Measurements from ENCODE around the gene MAP2K4. TPM values are rescaled to one million over a fixed set of nuclear protein-coding genes. Genes with fewer than 3 reads are reported as not detected.

MAP2K4 gene
- total and polyA plus RNA-seq, 2 of the 8 experiments (the other 6 are each of a cell fraction or from before 2014, with no cell fraction given), result 14.2 to 37.3 TPM

- FAIRE-seq (no peak), DNase-seq (ENCODE audit: low read depth in 1 of 2, low spot score in 2 of 2) (no peak)
- Histone ChIP-seq H2AK5ac (ENCODE audit: low read depth, low read length) (no peak overlapping the region), H4K20me1 (replicated peaks in 1 of 2; ENCODE audit: control insufficient read depth in 1 of 2, insufficient read depth in 2 of 2, low read length in 2 of 2) (no peaks in the 10 kb centered on the region), H3K9me3 (ENCODE audit: insufficient read depth in 2 of 2, low read depth in 1 of 2, low read length in 1 of 2) (peaks cover 0 to 6% of the 10 kb centered on the region in 2 experiments; a peak in 1 of 4 replicates), H2BK12ac (ENCODE audit: low read depth, low read length) (no peak overlapping the region), H3K4me1 (replicated peaks in 1 of 4; ENCODE audit: control insufficient read depth in 3 of 4, insufficient read depth in 4 of 4, low read length in 3 of 4) (no peaks in the 10 kb centered on the region; a peak in 1 of 7 replicates), H3K4ac (replicated peaks; ENCODE audit: insufficient read length, low read depth, low read length) (no peak overlapping the region), H2BK20ac (ENCODE audit: low read length) (no peak overlapping the region), H3K4me2 (ENCODE audit: insufficient read depth in 1 of 2, low read depth in 2 of 2, low read length in 2 of 2) (no peak overlapping the region), H2BK5ac (ENCODE audit: low read depth, low read length) (no peak overlapping the region), H3K56ac (replicated peaks; ENCODE audit: insufficient read length, low read depth, low read length) (no peak overlapping the region), H3K9ac (replicated peaks in 1 of 4; ENCODE audit: extremely low read depth in 1 of 4, low read depth in 3 of 4, low read length in 3 of 4) (no peak overlapping the region), H3K23ac (ENCODE audit: insufficient read length) (no peak overlapping the region), H4K91ac (replicated peaks; ENCODE audit: insufficient read length, low read length) (no peak overlapping the region), H3K23me2 (ENCODE audit: low read depth, low read length) (no peaks in the 10 kb centered on the region), H3K79me2 (ENCODE audit: control insufficient read depth in 1 of 2, insufficient read depth in 2 of 2, low read length in 2 of 2) (no peaks in the 10 kb centered on the region), H3K18ac (ENCODE audit: extremely low read depth, low read length) (no peak overlapping the region), H3K27ac (ENCODE audit: low read depth, low read length) (no peak overlapping the region), H2BK120ac (replicated peaks; ENCODE audit: low read depth, low read length) (no peak overlapping the region), H3K14ac (ENCODE audit: insufficient read length) (no peak overlapping the region), H3K27me3 (replicated peaks in 1 of 4; ENCODE audit: control insufficient read depth in 3 of 4, extremely low read depth in 1 of 4, insufficient read depth in 3 of 4, low read length in 3 of 4) (no peaks in the 10 kb centered on the region), H2AFZ (ENCODE audit: low read length) (no peak overlapping the region), H4K5ac (ENCODE audit: insufficient read length, low read depth, low read length) (no peak overlapping the region), H2BK15ac (ENCODE audit: low read length) (no peak overlapping the region), H3K4me3 (ENCODE audit: extremely low read depth in 1 of 4, insufficient read depth in 2 of 4, low read depth in 3 of 4, low read length in 4 of 4) (no peak overlapping the region), H3K36me3 (ENCODE audit: control insufficient read depth in 2 of 4, insufficient read depth in 4 of 4, low read length in 3 of 4) (peaks cover 0 to 29% (median 11%) of the 10 kb centered on the region in 4 experiments; a peak in 6 of 8 replicates), H3K79me1 (ENCODE audit: low read depth, low read length) (no peaks in the 10 kb centered on the region), H4K8ac (ENCODE audit: extremely low read depth, insufficient read depth, low read length) (no peak overlapping the region)
- POLR2A ChIA-PET (ENCODE audit: partially characterized antibody), result no interaction called here
- WGBS, 2 experiments (ENCODE audit: extremely low coverage in 1 of 2, insufficient coverage in 1 of 2, insufficient read length in 1 of 2, insufficient replicate concordance in 2 of 2, low coverage in 1 of 2, low lambda C conversion rate in 2 of 2, missing lambda C conversion rate in 1 of 2), result 90% methylated on average over 5 of the region's 5 CpGs; no CpG with 5 or more reads in 1 of the 2 experiments
- TF ChIP-seq NANOG (IDR thresholded peaks at IDR 0.05; ENCODE audit: insufficient read depth, low read depth, low read length, poor library complexity, severe bottlenecking) (no peak), CBX8 (IDR thresholded peaks at IDR 0.05; ENCODE audit: borderline replicate concordance, low read depth, low read length) (no peak), SAP30 (IDR thresholded peaks at IDR 0.05; ENCODE audit: insufficient read depth, insufficient replicate concordance, low read length) (no peak), TEAD4 (IDR thresholded peaks at IDR 0.05; ENCODE audit: low read depth, low read length) (no peak), RAD21 (IDR thresholded peaks at IDR 0.05 in 1 of 2, conservative IDR thresholded peaks at IDR 0.05 in 1 of 2; ENCODE audit: low read depth in 2 of 2, low read length in 2 of 2) (no peak), RFX5 (IDR thresholded peaks at IDR 0.05; ENCODE audit: borderline replicate concordance, low read depth, low read length) (no peak), CREB1 (IDR thresholded peaks at IDR 0.05) (no peak), POLR2AphosphoS5 (IDR thresholded peaks at IDR 0.05; ENCODE audit: low read depth, low read length) (no peak), CBX5 (IDR thresholded peaks at IDR 0.05; ENCODE audit: low read depth, low read length) (no peak), RBBP5 (IDR thresholded peaks at IDR 0.05; ENCODE audit: borderline replicate concordance, low read depth, low read length) (no peak), HDAC2 (IDR thresholded peaks at IDR 0.05; ENCODE audit: borderline replicate concordance in 1 of 2, low read depth in 2 of 2, low read length in 2 of 2) (no peak), POLR2A (IDR thresholded peaks at IDR 0.05; ENCODE audit: control extremely low read depth in 1 of 2, low read depth in 2 of 2, low read length in 2 of 2) (no peak), TCF12 (IDR thresholded peaks at IDR 0.05; ENCODE audit: low read depth, low read length) (no peak), KDM1A (IDR thresholded peaks at IDR 0.05; ENCODE audit: borderline replicate concordance, low read length) (no peak), CHD1 (IDR thresholded peaks at IDR 0.05; ENCODE audit: low read depth, low read length) (no peak)
- CTCF ChIA-PET (ENCODE audit: partially characterized antibody), result no interaction called here
Observed at GRCh38 chr17:12140685-12141084, 120.0 kb downstream of the MAP2K4 start.
